HFFc6 (cell line): Measurements from ENCODE around the gene RRAGD. TPM values are rescaled to one million over a fixed set of nuclear protein-coding genes. Genes with fewer than 3 reads are reported as not detected.
A peak's percentile ranks its signal among the peaks of the same experiment; 100 is the strongest.

Source experiments
- DNase-seq: peaks from one replicate; pipeline ENCODE4 v3.0.0-alpha.2; 2018
- H3K27ac Mint-ChIP-seq: 2 replicates; pipeline ENCODE4 v1.8.0; 2020; ENCODE audit warnings: mild to moderate bottlenecking, mixed read lengths
- H3K27me3 Mint-ChIP-seq: 2 replicates; pipeline ENCODE4 v1.8.0; 2021; ENCODE audit warnings: mild to moderate bottlenecking, moderate library complexity, mixed read lengths; ENCODE audit not compliant: insufficient read depth
- H3K36me3 Mint-ChIP-seq: 2 replicates; pipeline ENCODE4 v1.8.0; 2021; ENCODE audit warnings: low read depth, mixed read lengths
- H3K4me1 Mint-ChIP-seq: 2 replicates; pipeline ENCODE4 v1.8.0; 2020; ENCODE audit warnings: low read depth, mixed read lengths
- H3K4me3 Mint-ChIP-seq: 2 replicates; pipeline ENCODE4 v1.8.0; 2020; ENCODE audit warnings: mild to moderate bottlenecking, moderate library complexity, mixed read lengths
- H3K9me3 Mint-ChIP-seq: 2 replicates; pipeline ENCODE4 v1.8.0; 2020; ENCODE audit warnings: mild to moderate bottlenecking, mixed read lengths
- CTCF ChIP-seq: fragments of 200-600 bp; sonication (generic); IDR thresholded peaks from 2 replicates; pipeline ENCODE4 v1.5.0; 2021; ENCODE audit warnings: antibody characterized with exemption, mild to moderate bottlenecking
- long read RNA-seq: library from polyadenylated mRNA; unstranded; transcript quantifications from one replicate; pipeline ENCODE4 v2.0.0, GENCODE V29; 2019
- total RNA-seq, 6 experiments: library from RNA; stranded (reverse); fragmentation: NEBNext Ultra II Directional; extraction: Animal tissue kit (Norgen Biotek cat#: 25700); gene quantifications; 2 replicates in 1 of 6; 3 replicates in 5 of 6; pipeline ENCODE4 v1.2.3, GENCODE V29; 2021

RRAGD gene, protein sequence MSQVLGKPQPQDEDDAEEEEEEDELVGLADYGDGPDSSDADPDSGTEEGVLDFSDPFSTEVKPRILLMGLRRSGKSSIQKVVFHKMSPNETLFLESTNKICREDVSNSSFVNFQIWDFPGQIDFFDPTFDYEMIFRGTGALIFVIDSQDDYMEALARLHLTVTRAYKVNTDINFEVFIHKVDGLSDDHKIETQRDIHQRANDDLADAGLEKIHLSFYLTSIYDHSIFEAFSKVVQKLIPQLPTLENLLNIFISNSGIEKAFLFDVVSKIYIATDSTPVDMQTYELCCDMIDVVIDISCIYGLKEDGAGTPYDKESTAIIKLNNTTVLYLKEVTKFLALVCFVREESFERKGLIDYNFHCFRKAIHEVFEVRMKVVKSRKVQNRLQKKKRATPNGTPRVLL
- not detected for total RNA-seq
- long read RNA-seq, result 0 reads

DNA sequence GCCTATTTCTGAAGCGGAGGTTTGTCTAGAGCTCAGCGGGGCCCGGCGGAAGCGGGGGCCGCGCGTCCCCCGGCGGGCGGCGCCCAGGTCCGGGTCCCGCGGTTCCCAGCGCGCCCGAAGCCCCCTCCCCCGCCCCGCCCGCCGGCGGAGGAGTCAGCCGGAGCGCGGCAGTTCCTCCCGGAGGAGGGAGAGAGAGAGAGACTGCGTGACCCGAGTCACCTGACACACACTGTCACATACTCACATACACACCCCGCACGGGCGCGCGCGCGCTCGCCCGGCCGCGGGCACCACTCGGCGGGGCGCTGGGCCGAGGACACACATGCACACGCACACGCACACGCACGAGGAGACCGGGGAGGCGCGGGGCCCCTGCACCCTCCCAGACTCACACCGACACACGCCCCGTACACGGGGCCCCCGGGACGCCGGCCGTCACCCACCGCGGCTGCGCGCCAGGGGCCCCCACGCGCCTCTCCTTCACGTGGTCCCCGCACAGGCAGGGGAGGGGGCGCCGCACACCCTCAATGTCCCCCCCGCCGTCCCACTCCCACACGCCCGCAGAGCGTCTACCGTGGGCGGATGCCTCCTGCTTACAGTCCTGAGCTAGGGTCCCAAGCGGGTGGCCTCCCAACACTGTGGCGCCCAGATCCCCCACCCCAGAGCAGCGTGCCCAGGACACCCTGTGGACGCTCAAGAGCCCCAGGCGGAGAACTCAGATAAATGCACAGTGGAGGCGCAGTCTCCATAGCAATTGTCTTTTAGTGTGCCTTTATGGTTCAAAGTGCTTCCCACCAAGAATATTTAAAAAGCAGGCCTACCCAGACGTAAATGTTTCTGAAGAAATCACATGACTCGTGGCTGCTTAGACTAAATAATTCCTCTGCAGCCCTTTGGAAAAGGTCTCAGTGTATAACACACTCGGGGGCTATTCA, at the start of gene RRAGD:
Gene RRAGD (minus strand): TSS at position 203 of the 935 bp plus-strand sequence. CDS start 280 bp downstream, outside the sequence.
- Mint-ChIP-seq H3K36me3 (no peaks in the 10 kb centered on the region), H3K27me3 (peaks cover 42% of the 10 kb centered on the region), H3K9me3 (no peaks in the 10 kb centered on the region), H3K4me1 (no peaks in the 10 kb centered on the region), H3K4me3 (peak within 1 kb of the TSS; percentile 32; the same call in 1 of the 2 replicates), H3K27ac (no peak within 1 kb of the TSS)
- DNase-seq, result no peak
- no peak for TF ChIP-seq CTCF

- DNase-seq, result no peak
- Mint-ChIP-seq H3K4me3 (no peak overlapping the region), H3K27ac (no peak overlapping the region), H3K36me3 (no peaks in the 10 kb centered on the region), H3K27me3 (no peaks in the 10 kb centered on the region; the same call in 1 of the 2 replicates), H3K9me3 (no peaks in the 10 kb centered on the region), H3K4me1 (no peaks in the 10 kb centered on the region)
- TF ChIP-seq CTCF, result no peak
These were observed 48.6 kb upstream of the RRAGD start for GRCh38 chr6:89460713-89461112.

- Mint-ChIP-seq H3K4me3 (no peak overlapping the region), H3K27me3 (peaks cover 4% of the 10 kb centered on the region; the same call in 1 of the 2 replicates), H3K4me1 (no peaks in the 10 kb centered on the region), H3K9me3 (no peaks in the 10 kb centered on the region), H3K27ac (no peak overlapping the region), H3K36me3 (no peaks in the 10 kb centered on the region)
- no peak for TF ChIP-seq CTCF
- no peak for DNase-seq
These were observed 47.4 kb upstream of the RRAGD start for GRCh38 chr6:89459501-89459900.

- Mint-ChIP-seq H3K4me1 (no peaks in the 10 kb centered on the region), H3K9me3 (no peaks in the 10 kb centered on the region)
- no peak for TF ChIP-seq CTCF
These were observed 46.6 kb upstream of the RRAGD start for GRCh38 chr6:89458704-89459103.

GRCh38 chr6:89454300-89454699, 42.2 kb upstream of the RRAGD start:
- Mint-ChIP-seq H3K4me3 (no peak overlapping the region), H3K27ac (no peak overlapping the region), H3K27me3 (peaks cover 4% of the 10 kb centered on the region; the same call in 1 of the 2 replicates), H3K36me3 (no peaks in the 10 kb centered on the region), H3K9me3 (no peaks in the 10 kb centered on the region), H3K4me1 (no peaks in the 10 kb centered on the region)
- no peak for DNase-seq
- no peak for TF ChIP-seq CTCF

More at GRCh38 chr6:89458704-89459103, 46.6 kb upstream of the RRAGD start:
- no peak for DNase-seq
- peaks cover 4% of the 10 kb centered on the region; the same call in 1 of the 2 replicates for H3K27me3 Mint-ChIP-seq
- no peak overlapping the region for H3K4me3 Mint-ChIP-seq
- H3K36me3 Mint-ChIP-seq, result no peaks in the 10 kb centered on the region
- no peak overlapping the region for H3K27ac Mint-ChIP-seq
